ENCODE measurements around the gene MAGEA2B. TPM values are rescaled to one million over a fixed set of nuclear protein-coding genes. Genes with fewer than 3 reads are reported as not detected.
"Not testable (repeated sequence)": the region's sequence is repeated elsewhere in the genome, so short reads cannot be mapped to it uniquely, and the experiment has no call there.

Gene MAGEA2B, protein sequence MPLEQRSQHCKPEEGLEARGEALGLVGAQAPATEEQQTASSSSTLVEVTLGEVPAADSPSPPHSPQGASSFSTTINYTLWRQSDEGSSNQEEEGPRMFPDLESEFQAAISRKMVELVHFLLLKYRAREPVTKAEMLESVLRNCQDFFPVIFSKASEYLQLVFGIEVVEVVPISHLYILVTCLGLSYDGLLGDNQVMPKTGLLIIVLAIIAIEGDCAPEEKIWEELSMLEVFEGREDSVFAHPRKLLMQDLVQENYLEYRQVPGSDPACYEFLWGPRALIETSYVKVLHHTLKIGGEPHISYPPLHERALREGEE
- total RNA-seq = not detected in 3 replicates

DNA sequence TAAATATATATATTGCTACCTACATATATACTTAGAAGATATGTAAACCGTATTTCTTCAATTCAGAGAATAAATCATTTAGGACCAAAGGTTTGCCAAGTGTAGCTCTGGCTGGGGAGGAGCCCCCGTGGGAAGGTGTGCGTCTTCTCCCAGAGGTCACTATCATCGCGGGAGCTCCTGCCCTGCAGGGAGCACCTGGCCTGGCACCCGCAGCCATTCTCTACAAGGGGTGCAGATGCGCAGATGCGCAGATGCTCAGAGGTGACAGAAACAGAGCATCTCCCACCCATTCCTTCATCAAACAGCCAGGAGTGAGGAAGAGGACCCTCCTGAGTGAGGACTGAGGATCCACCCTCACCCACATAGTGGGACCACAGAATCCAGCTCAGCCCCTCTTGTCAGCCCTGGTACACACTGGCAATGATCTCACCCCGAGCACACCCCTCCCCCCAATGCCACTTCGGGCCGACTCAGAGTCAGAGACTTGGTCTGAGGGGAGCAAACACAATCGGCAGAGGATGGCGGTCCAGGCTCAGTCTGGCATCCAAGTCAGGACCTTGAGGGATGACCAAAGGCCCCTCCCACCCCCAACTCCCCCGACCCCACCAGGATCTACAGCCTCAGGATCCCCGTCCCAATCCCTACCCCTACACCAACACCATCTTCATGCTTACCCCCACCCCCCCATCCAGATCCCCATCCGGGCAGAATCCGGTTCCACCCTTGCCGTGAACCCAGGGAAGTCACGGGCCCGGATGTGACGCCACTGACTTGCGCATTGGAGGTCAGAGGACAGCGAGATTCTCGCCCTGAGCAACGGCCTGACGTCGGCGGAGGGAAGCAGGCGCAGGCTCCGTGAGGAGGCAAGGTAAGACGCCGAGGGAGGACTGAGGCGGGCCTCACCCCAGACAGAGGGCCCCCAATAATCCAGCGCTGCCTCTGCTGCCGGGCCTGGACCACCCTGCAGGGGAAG is at the start of gene MAGEA2B:
TSS of gene MAGEA2B (plus strand) at position 814 of the 973 bp plus-strand sequence. CDS start 2,479 bp downstream, outside the sequence.
- H3K4me1 Mint-ChIP-seq; DNase-seq (ENCODE audit: low spot score in 2 of 2, unreplicated experiment in 2 of 2); H3K27ac Mint-ChIP-seq; H3K27me3 Mint-ChIP-seq (ENCODE audit: low read depth); H3K4me3 Mint-ChIP-seq; H3K36me3 Mint-ChIP-seq; H3K9me3 Mint-ChIP-seq: not testable (repeated sequence)

DNA sequence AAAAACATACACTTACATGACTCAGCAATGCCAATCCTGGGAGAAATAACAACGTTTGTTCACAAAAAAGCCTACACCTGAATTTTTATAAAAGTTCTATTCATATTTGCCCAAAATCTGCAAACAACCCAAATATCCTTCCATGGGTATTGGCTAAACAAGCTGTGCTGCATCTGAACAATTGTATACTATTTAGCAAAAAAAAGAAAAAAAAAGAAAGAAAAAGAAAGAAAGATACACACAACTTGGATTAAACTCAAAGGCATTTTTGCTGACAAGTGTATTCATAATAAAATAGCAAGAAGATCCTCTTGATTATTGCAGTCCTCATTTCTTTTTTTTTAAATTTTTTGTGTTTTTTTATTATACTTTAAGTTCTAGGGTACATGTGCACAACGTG is 40.3 kb upstream of the MAGEA2B start:
- H3K4me3 Mint-ChIP-seq = no peak overlapping the region

DNA sequence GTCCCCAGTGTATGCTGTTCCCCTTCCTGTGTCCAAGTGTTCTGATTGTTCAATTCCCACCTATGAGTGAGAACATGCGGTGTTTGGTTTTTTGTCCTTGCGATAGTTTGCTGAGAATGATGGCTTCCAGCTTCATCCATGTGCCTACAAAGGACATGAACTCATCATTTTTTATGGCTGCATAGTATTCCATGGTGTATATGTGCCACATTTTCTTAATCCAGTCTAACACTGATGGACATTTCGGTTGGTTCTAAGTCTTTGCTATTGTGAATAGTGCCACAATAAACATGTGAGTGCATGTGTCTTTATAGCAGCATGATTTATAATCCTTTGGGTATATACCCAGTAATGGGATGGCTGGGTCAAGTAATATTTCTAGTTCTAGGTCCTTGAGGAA is 39.8 kb upstream of the MAGEA2B start:
- H3K36me3 Mint-ChIP-seq; DNase-seq (ENCODE audit: low spot score in 2 of 2, unreplicated experiment in 2 of 2); H3K4me3 Mint-ChIP-seq; H3K27ac Mint-ChIP-seq; H3K4me1 Mint-ChIP-seq: not testable (repeated sequence)
- H3K9me3 Mint-ChIP-seq = peaks cover 23% of the 10 kb centered on the region
- peaks cover 19% of the 10 kb centered on the region for H3K27me3 Mint-ChIP-seq (ENCODE audit: low read depth)

More for the DNA sequence above, 40.3 kb upstream of the MAGEA2B start:
- H3K27me3 Mint-ChIP-seq (ENCODE audit: low read depth) = peaks cover 21% of the 10 kb centered on the region
- no peak overlapping the region for H3K27ac Mint-ChIP-seq
- no peaks in the 10 kb centered on the region for H3K36me3 Mint-ChIP-seq
- peaks cover 26% of the 10 kb centered on the region for H3K9me3 Mint-ChIP-seq
- H3K4me1 Mint-ChIP-seq = no peaks in the 10 kb centered on the region
- TF ChIP-seq, protein P1, sequence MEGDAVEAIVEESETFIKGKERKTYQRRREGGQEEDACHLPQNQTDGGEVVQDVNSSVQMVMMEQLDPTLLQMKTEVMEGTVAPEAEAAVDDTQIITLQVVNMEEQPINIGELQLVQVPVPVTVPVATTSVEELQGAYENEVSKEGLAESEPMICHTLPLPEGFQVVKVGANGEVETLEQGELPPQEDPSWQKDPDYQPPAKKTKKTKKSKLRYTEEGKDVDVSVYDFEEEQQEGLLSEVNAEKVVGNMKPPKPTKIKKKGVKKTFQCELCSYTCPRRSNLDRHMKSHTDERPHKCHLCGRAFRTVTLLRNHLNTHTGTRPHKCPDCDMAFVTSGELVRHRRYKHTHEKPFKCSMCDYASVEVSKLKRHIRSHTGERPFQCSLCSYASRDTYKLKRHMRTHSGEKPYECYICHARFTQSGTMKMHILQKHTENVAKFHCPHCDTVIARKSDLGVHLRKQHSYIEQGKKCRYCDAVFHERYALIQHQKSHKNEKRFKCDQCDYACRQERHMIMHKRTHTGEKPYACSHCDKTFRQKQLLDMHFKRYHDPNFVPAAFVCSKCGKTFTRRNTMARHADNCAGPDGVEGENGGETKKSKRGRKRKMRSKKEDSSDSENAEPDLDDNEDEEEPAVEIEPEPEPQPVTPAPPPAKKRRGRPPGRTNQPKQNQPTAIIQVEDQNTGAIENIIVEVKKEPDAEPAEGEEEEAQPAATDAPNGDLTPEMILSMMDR (IDR thresholded peaks at IDR 0.05; ENCODE audit: unreplicated experiment) = no peak
- DNase-seq (ENCODE audit: low spot score in 2 of 2, unreplicated experiment in 2 of 2) = no peak

DNA sequence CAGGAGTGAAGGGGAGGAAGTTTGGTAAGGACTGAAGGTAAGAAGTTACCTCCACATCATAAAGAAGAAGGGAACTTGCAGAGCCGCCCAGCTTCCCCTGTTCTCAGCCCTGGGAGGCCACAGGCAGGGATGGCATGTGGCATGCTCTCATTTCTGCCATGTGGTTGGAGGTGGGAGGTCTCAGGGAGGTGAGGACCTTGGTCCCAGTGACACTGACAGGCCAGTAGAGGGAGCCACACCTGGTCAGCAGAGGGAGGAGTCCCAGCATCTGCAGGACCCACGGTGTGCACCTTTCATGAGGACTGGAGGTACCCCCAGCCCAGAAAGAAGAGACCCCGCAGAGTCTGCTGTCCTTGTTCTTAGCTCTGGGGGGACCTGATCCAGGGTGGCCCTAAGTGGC is 33.4 kb upstream of the MAGEA2B start:
- DNase-seq (ENCODE audit: low spot score in 2 of 2, unreplicated experiment in 2 of 2); H3K4me1 Mint-ChIP-seq; H3K4me3 Mint-ChIP-seq; H3K27ac Mint-ChIP-seq; H3K36me3 Mint-ChIP-seq: not testable (repeated sequence)
- Mint-ChIP-seq H3K9me3 (peaks cover 14% of the 10 kb centered on the region), H3K27me3 (ENCODE audit: low read depth) (peaks cover 15% of the 10 kb centered on the region)

DNA sequence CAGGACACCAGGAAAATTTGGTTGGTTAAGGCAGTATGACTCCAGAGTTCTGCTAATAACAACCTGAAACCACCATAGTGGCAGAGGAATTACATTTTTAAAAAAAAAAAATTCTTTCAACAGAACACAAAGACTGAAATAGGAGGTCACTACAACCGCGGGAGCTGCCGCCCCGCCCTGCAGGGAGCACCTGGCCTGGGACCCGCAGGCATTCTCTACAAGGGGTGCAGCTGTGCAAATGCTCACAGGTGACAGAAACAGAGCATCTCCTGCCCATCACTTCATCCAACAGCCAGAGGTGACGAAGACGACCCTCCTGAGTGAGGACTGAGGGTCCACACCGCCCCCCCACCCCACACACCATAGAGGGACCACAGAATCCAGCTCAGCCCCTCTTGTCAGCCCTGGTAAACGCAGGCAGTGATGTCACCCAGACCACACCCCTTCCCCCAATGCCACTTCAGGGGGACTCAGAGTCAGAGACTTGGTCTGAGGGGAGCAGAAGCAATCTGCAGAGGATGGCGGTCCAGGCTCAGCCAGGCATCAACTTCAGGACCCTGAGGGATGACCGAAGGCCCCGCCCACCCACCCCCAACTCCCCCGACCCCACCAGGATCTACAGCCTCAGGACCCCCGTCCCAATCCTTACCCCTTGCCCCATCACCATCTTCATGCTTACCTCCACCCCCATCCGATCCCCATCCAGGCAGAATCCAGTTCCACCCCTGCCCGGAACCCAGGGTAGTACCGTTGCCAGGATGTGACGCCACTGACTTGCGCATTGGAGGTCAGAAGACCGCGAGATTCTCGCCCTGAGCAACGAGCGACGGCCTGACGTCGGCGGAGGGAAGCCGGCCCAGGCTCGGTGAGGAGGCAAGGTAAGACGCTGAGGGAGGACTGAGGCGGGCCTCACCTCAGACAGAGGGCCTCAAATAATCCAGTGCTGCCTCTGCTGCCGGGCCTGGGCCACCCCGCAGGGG is 16.2 kb upstream of the MAGEA2B start, which contains the start of gene MAGEA3:
TSS of gene MAGEA3 (plus strand) at position 843 of the 980 bp plus-strand sequence. CDS start 2,039 bp downstream, outside the sequence.
- H3K27ac Mint-ChIP-seq; H3K27me3 Mint-ChIP-seq (ENCODE audit: low read depth); H3K36me3 Mint-ChIP-seq; H3K4me3 Mint-ChIP-seq; H3K9me3 Mint-ChIP-seq; DNase-seq (ENCODE audit: low spot score in 2 of 2, unreplicated experiment in 2 of 2); H3K4me1 Mint-ChIP-seq: not testable (repeated sequence)

DNA sequence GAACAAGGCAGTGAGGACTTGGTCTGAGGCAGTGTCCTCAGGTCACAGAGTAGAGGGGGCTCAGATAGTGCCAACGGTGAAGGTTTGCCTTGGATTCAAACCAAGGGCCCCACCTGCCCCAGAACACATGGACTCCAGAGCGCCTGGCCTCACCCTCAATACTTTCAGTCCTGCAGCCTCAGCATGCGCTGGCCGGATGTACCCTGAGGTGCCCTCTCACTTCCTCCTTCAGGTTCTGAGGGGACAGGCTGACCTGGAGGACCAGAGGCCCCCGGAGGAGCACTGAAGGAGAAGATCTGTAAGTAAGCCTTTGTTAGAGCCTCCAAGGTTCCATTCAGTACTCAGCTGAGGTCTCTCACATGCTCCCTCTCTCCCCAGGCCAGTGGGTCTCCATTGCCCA is 14.0 kb upstream of the MAGEA2B start:
- not testable (repeated sequence) for H3K4me3 Mint-ChIP-seq; H3K27ac Mint-ChIP-seq; H3K9me3 Mint-ChIP-seq; DNase-seq (ENCODE audit: low spot score in 2 of 2, unreplicated experiment in 2 of 2); H3K36me3 Mint-ChIP-seq; H3K4me1 Mint-ChIP-seq; H3K27me3 Mint-ChIP-seq (ENCODE audit: low read depth)

DNA sequence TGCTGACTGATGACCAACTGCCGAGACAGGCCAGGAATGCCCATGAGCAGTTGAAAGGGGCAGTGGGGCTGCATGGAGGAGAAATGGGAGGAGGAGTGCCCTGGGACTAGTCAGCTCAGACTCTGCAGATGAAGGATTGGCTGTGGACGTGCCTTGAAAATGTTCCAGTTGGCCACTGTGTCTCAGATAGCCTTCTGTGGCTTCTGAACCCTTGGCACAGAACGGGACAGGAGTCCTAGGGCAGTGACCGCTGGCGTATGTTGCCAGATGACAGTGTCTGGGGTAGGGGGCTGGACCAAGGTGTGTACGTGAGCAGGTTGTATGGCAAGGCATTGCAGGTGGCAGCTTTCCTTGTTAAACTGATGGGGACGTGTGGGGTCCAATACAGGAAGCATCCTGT is 7.9 kb upstream of the MAGEA2B start:
- H3K9me3 Mint-ChIP-seq; DNase-seq (ENCODE audit: low spot score in 2 of 2, unreplicated experiment in 2 of 2); H3K4me1 Mint-ChIP-seq; H3K36me3 Mint-ChIP-seq; H3K4me3 Mint-ChIP-seq; H3K27ac Mint-ChIP-seq; H3K27me3 Mint-ChIP-seq (ENCODE audit: low read depth): not testable (repeated sequence)

DNA sequence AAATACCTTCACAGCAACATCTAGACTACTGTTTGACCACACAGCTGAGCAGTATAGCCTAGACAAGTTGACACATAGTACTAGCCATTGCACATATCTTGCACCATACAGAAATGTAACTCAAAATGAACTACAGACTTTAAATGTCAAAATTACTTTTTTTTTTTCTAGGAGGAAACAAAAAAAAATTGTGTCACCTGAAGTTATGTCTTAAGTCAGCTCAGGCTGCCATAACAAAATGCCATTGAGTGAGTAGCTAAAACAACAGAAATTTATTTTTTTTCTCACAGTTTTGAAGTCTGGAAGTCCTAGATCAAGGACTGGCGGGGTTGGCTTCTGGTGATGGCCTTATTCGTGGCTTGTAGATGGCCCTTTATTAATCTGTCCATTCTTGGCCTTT is 5.3 kb upstream of the MAGEA2B start, which contains the start of gene CSAG2:
TSS of gene CSAG2 (minus strand) at position 101 of the 400 bp plus-strand sequence. CDS start 161 bp downstream, outside the sequence.
- H3K36me3 Mint-ChIP-seq; H3K27ac Mint-ChIP-seq; H3K9me3 Mint-ChIP-seq; DNase-seq (ENCODE audit: low spot score in 2 of 2, unreplicated experiment in 2 of 2); H3K4me1 Mint-ChIP-seq; H3K27me3 Mint-ChIP-seq (ENCODE audit: low read depth); H3K4me3 Mint-ChIP-seq: not testable (repeated sequence)

DNA sequence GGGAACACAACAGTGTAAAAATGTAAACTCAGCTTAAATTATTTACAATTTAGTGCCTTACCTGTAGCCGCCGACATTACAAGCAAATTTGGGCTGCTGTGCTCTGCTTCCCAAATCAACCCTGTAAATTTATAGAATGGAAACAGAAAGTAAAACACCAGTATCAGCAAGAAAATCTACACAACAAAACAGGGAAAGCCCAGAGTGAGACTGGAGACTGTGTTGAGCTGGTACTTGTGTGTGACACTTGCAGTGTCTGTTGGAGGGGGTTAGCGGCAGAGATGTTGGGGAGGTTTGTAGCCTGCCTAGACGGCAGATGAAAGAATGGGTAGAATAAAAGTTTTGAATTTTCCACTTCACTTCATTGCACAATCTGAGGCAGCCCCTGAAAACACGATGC is 1.2 kb upstream of the MAGEA2B start:
- H3K4me3 Mint-ChIP-seq; H3K27me3 Mint-ChIP-seq (ENCODE audit: low read depth); H3K27ac Mint-ChIP-seq; H3K36me3 Mint-ChIP-seq; H3K4me1 Mint-ChIP-seq; H3K9me3 Mint-ChIP-seq; DNase-seq (ENCODE audit: low spot score in 2 of 2, unreplicated experiment in 2 of 2): not testable (repeated sequence)
